Inflammatory macrophage treated with lipopolysaccharide for 4 hours (primary cell): ENCODE data around the gene SLC12A6.
A peak's percentile ranks its signal among the peaks of the same experiment; 100 is the strongest.
"Not testable (repeated sequence)": the region's sequence is repeated elsewhere in the genome, so short reads cannot be mapped to it uniquely, and the experiment has no call there.

Experiments
- DNase-seq: peaks from one replicate; pipeline ENCODE4 v3.0.0-alpha.2; 2020

The SLC12A6 gene

DNA sequence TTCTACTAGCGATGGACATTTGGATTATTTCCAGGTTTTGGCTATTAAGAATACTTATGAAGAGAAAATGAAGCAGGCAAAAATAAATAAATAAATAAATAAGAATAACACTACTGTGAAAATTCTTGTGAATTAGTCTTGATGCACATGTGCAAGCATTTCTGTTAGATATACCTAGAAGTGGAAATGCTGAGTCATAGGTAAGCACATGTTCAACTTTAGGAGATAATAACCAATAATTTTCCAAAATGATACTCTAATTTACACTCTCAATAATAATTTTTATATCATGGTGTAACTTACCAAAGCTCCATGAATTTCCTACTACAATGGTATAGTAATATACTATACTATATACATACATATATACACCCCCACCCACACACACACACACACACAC lies 89.4 kb downstream of the SLC12A6 start:
- no peak for DNase-seq

DNA sequence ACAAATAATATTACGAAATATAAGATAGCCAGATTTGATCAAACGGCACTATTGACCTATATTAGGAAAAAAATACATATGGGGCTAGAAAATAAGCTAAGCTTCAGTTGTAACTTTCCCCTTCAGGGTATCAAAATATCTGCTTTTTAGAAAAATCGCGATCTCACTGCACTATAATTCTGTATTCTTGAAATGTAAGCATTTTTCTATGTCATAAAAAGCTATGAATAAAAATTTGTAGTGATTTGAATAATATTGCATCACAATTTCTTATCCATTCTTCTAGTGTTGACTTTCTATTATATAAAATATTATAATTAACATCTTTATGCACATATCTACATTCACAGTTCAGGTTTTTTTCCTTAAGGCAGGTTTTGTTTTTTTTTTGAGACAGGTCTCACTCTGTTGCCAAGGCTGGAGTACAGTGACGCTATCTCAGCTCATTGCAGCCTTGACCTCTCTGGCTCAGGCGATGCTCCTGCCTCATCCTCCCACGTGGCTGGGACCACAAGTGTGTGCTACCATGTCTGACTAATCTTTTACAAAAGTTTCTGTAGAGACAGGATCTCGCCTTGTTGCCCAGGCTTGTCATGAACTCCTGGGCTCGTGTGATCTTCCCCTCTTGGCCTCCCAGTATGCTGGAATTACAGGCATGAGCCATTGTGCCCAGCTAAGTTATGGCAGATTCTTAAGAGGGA lies 91.2 kb downstream of the SLC12A6 start:
- DNase-seq = no peak

DNA sequence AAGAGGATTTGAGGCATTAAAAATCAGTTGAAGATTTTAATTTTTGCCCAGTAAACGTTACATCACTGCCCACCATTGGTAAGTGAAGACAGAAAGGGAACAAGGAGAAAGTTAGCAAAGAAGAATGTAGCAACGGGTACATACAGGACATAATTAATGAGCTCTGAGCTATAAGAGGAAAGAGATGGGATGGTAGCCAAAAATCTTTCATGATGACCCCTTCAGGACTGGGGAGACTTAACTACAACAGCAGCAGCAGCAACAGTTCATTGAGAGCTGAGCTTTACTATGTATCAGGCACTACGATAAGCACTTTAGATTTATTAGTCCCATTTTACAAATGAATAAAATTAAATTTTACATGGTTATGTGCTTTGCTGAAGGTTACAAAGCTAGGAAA lies 94.4 kb downstream of the SLC12A6 start:
- no peak for DNase-seq

DNA sequence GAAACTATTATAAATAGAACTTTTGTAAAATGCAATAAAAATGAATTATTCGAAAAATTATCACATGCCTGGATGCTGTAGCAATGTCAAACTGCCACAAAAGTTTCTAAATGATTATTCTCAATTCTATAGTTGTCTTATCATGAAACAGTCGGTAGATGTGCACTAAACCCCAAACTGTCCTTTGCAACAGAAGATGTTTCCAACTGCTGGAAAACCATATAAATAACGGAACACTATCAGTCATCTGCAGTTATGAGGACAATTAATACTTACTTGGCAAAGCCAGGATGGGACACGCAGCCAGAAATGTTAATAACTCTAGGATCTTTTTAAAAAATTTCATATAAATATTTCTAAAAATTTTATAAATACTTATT lies 95.3 kb downstream of the SLC12A6 start:
- no peak for DNase-seq

DNA sequence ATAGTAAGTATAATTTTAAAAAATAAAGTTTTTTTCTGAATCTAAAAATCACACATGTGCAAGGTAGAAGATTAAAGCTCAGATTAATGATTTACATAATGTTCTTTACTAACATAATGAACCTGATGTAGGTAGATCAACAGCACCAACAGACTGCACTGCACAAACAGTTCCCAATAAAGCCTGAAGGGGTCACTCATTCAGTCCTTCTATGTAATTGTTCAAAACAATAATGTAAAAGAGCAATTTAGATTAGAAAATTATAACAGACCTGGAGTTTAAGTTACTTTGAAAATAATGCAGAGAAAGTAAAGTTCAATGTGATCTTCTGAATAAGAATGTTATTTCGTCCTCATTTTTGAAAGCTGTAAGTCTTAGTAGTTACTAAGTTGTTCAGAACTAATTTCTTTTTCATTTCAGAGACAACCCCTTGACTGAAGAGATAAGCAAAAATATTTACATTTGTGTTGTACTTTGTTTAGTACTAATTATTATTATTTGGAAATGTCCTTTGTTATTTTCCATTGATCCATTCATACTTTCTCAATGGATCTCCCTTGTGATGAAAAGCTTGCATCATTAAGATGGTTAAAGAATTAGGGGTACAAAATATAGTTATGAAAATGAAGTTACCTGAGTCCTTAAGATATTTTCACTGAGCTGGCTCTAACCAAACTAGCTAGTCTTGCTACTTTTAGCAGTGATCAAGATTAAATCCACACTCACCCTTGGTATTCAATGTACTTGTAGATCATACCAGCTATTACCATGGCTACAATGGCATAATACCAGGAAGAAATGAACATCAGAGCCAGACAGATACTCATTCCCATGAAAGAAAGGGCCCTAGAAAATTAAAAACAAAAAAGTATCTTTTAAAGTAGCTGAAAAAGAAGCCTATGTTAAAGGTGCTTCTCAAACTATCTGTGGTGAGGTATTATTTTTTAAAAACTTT lies 95.9 kb downstream of the SLC12A6 start:
- peak; percentile 37 for DNase-seq

DNA sequence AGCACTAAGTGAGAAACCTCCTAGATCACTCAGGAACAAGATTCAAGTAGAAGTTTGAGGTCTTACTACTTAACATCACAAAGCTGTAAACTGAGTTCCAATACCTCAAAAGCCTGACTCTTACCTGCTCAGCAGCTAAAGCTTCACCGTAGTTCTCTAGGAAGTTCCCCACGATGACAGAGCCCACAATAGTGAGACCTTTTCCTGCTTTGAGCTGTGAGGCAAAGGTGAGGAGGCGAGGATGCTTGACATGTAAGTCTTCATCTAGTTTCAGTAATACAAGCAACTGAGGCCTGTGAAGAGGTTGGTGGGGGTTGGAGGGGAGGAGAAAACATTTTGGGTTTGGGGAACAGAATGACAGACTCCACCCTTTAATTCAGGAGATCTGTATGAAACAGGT lies 97.0 kb downstream of the SLC12A6 start:
- DNase-seq = no peak

DNA sequence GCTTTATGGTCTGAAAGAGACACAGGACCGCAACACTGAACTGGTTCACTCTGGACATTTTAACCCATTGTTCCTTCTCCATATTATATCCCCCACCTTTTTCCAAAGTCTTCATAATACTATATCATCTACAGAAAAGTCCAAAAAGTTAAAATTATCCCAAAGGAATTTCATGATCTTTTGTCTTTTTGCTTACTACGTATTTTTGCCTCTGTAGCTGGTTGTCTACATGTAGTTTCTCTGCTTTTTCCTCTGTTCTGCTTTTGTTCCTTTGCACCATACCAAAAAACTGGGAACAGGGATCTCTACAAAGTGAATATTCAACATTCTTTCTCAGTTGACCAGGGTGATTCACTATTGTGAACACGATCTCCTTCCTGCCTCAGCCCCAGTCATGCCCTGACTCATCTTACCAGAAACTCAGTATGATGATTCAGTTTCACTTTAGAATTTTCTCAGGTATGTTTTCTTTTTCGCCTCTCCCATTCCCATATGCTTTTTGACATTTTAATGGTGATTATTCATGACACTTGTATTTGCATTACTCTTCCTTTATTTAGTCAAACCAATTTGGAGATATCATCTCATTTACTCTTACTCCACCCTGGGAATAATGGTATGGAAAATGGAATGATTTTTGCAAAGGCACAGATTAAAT lies 98.3 kb downstream of the SLC12A6 start:
- DNase-seq = peak; percentile 33

DNA sequence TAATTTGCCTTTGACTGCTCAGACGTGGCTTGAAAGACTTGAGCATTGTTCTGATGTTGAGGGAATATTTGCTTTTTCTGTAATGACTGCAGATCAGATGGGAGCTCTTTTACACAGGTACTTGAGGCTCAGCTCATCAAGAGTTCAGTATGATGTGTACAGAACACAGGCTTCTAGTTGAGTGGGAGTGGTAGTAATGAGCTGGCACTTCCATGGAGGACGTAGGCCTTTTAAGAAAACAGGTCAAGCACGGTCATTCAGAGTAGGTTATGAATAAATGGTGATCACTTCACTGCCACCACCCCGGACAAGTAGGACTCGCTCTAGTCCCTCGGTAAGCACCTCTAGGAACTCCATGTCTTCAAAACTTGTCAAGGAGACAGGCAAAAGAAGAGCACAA lies 104.0 kb downstream of the SLC12A6 start:
- DNase-seq = no peak

DNA sequence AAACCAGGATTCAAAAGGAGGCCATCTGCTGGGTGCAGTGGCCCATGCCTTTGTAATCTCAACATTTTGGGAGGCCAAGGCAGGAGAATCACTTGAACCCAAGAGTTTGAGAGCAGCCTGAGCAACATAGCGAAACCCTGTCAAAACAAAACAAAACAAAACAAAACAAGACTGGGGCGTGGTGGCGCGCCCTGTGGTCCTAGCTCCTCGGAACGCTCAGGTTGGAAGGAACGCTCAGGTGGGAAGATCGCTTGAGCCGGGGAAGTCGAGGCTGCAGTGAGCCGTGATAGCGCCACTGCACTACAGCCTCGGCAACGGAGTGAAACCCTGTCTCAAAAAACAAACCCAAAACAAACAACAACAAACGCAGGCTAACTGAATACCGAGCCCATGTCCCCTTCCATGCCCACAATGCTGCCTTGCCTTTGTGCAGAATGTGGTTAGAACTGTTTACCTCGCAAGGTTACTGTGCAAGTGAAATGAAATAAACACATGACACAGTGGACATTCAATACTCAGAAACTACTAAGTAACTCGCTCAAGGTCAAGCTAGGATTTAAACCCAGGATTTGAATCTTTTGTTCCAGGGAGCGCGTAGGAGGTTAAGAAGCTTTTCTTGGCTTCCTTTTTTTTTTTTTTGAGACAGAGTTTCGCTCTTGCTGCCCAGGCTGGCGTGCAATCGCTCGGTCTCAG lies 113.5 kb downstream of the SLC12A6 start:
- DNase-seq = peak; percentile 62

DNA sequence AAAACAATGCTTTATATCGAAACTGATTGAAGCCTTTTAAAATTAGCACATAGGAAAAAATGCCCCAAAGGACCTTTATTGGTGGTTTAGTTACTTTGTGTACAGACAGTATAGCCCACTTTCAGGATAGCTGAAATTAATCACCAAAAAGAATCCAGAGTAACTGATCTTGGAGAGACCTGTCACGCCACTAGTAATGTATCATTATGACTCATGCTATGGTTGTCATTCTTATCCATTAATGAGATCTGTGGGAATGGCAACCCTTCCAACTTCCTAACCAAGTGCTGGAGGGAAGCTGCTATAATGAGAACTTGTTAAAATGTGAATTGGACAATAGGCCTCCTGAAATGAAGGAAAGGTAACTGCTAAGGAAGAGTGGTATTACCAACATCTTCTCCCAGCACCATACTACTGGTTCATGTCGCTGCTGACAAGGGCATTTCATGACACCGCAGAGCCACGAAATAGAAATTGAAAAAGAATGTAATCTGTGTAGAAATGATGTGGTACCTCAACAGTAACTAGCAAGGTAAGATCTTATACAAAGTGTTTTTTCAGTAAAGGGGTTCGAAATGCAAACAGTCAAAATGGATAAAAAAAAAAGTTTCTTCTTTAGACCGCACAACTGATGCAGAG lies 119.9 kb downstream of the SLC12A6 start:
- no peak for DNase-seq

DNA sequence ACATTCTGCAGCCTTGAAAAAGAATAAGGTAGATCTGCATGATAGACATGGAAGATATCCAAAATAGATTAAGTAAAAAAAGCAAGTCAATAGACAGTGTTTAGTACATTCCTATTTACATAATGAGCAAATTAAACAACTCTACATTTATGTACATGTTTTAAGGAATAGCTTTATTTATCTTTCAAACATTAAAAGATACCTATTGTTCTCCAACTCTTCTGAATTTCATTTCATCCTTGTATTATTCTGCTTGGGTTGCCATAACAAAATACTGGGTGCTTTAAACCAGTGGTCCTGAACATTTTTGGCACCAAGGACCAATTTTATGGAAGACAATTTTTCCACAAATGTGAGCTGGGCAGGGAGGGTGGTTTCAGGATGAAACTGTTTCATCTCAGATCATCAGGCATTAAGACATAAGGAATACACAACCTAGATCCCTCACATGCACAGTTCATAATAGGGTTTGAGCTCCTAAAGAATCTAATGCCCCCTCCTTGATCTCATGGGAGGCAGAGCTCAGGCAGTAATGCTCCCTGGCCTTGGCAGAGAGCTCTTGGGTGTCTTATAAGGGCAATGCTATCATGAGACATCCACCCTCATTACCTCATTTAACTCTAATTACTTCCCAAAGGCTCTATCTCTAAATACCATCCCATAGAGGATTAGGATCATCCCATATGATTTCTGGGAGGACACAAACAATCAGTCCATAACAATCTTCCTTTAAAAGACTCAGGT lies 120.9 kb downstream of the SLC12A6 start:
- DNase-seq = no peak

DNA sequence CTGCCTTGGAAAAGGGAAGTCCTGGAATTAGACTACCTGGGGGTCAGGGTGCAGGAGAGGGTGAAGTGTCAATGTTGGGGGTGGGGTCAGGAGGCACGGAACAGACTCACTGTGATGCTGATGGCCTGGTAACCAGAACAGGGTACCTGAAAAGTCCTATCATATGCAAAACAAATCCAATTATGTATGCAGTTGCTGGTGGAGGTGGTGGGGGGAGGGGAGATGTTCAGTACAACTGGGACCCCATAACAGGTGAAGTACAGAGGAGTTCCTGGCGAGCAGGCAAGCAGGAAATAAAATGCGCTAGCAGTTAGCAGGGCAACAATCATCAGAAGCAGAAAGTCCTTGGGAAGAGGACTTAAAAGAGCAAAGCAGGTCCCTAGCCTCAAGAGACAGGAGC lies 123.4 kb downstream of the SLC12A6 start:
- DNase-seq = no peak

DNA sequence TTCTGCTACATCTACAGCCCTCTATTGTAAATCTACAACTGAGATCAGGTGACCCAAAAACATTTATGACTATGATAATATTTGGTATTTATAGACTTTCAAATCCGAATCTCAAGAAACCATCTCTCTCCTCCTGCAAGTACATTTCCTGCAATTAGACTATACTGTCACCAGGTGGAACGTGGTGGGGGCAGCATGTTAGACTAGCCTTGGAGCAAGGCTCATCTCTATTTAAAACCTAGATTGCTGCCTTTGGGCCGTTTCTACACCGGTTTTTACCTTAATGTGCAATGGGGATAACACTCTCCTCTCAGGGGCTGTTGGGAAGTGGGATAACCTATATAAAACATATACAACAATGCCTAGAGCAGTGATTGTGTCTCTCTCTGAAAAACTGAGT lies 123.9 kb downstream of the SLC12A6 start:
- DNase-seq = no peak

DNA sequence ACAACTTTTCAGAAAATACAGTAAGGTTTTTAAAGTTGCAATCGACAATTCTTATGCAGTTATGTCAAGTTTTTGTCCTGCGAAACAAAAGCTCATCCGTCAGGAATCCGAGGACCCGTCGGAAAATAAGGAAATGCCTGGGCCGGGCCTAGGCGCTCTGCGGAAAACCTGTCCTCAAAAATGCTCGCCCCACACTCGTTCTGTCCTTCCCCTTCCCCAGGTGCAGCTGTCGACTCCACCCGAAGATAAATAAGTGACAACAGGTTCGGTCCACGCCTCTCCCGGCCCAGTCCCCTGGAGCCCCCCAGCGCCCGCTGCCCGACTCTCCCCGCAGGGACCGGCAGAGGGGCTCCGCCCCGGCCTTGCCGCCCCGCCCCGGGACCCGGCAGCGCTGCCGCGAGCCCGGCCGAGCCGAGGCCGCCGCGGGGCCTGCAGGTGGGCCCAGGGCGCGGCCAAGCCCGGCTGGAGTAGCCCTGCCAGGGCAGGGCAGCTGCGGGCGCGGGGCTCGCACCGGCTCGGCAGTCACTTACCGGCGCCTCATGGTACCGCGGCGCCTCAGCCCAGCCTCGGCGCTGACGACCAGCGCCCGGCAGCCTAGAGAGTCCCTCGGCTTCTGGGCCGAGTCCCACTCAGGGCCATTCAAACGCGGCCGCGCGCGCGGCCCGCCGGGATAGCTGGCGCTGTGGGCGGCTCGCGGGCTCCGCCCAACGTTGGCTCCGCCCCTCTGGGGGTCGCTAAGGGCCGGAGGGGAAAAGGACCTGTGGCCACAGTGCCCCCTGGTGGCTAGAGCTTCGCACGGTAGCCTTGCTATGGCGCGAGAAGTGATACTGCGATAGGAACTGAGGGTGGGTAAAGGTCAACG lies 127.9 kb downstream of the SLC12A6 start, which contains the start of gene KATNBL1:
TSS of gene KATNBL1 (minus strand) at position 676 of the 862 bp plus-strand sequence. CDS start 46,420 bp downstream, outside the sequence.
- peak; percentile 98 for DNase-seq

DNA sequence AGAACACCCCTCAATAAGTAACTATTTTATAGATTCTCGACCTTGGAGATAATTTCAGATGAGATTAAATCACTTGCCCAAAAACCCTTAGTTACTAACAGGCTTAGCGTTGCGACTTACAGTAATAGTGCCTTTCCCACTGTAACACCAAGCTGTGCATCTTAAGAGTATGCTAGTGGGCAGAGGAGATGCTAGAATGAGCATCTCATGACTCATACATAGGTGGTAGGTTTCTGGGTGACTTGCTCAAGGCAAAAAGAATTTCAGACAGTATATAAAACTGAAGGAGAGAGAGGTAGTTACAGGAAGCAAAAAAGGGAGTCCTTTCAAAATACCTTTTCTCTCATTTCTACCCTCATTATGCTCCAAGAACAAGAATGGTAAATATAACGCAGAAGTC lies 131.6 kb downstream of the SLC12A6 start:
- DNase-seq = no peak

DNA sequence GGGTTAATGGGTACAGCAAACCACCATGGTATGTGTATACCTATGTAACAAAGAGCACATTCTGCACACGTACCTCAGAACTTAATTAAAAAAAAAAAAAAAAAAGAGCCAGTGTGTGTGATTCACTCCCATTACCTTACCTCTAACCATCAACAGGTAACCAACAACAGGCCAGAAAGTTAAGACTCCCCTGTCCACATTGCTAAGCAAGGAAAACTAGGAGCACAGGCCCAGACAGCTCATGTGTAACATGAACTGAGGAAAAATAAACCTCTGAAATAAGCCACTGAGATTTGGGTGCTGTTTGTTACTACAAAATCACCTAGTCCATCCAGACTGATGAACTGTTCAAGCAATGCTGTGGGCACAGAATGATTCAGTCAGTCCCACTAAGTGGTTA lies 133.6 kb downstream of the SLC12A6 start:
- no peak for DNase-seq

DNA sequence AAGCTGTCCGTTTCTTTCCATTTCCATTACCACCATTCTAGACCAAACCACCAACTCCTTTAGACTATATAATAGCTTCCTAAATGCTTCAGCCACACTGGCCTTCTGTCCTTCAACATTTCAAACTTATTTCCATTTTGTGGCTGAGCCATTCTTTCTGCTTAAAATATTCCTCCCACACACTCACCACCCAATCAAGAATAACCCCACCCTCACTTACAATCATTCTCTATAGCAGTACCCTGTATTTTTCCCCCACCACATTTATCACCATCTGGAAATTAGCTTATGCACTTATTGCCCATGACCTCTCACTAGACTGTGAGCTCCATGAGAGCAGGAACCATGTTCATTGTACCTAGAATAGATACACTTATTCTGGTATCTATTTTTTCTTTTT lies 134.3 kb downstream of the SLC12A6 start:
- no peak for DNase-seq

DNA sequence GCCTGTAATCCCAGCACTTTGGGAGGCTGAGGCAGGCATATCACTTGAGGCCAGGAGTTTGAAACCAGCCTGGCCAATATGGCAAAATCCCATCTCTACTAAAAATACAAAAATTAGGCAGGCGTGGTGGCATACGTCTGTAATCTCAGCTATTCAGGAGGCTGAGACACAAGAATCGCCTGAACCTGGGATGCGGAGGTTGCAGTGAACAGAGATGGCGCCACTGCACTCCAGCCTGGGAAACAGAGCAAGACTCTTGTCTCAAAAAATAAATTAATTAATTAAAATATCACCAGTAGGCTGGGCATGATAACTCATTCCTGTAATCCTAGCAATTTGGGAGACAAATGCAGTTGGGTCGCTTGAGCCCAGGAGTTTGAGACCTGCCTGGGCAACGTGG lies 144.3 kb downstream of the SLC12A6 start:
- not testable (repeated sequence) for DNase-seq

DNA sequence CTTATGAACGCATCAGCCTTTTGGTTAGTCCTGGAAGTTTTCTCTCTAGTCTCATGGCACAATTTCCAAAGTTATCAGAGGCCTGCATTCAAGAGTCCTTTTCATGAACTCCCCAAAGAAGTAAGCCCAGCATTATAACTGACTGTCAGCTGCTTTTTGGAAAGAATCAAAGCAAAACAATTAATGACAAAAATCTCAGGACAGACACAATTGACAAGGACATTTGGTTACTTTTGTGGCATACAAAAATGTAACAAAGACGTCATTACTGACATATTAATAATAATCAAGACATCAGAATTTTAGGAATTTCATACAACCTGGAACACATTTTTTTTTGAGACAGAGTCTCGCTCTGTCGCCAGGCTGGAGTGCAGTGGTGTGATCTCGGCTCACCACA lies 148.9 kb downstream of the SLC12A6 start:
- DNase-seq = no peak

DNA sequence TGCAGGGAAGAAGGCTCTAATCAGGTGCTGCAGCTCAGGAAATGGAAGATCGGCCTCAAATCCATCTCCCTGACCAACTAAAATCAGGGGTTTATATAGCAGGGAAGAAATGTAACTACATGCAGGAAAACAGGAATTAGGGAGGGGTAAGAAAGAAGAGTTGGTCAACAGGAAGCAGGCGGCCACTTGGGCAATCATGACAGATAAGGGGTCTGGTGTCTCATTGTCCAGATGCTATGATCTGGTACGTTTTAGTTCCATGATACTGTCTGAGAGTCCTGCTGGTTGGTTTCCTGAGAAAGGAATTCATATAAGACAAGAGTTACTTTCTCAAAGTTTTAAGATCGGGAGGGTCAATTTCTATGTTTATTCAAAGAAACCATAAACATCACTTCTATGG lies 151.9 kb downstream of the SLC12A6 start:
- DNase-seq = no peak

DNA sequence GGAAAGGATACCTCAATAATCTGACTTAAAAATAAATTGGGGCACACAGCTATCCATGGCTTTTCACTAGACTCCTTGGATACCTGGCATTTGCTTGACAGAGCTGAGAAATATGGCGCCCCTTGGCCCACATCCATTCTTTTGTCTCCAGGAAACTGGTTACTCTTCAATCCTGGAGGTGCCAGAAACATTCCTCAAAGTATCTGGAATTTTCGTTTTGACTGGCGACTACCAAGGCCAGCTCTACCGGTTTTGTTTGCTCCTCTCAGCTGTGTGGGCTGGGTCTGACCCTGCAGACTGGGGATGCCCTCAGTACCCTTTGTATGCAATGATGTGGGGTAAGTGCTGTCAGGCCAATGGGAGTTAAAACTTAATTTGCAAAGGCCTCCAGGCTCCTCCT lies 154.6 kb downstream of the SLC12A6 start:
- no peak for DNase-seq
